A673 (cell line): ENCODE measurements around the gene SURF1.

ENCODE experiments used
- CTCF ChIP-seq: fragments of 300-800, 200-600 bp; sonication (generic); conservative IDR thresholded peaks from 2 replicates; pipeline ENCODE4 v1.5.1; 2017; ENCODE audit warnings: low read depth, mild to moderate bottlenecking, antibody characterized with exemption, low read length, moderate library complexity, mixed read lengths
- EZH2 ChIP-seq: fragments of 200-600 bp; sonication (generic); IDR thresholded peaks from 2 replicates; pipeline ENCODE4 v1.6.1; 2017; ENCODE audit warnings: borderline replicate concordance, low read depth, mild to moderate bottlenecking, mixed read lengths, antibody characterized with exemption, low read length; ENCODE audit not compliant: poor library complexity, severe bottlenecking

GRCh38 chr9:133369933-133370332 is 13.6 kb upstream of the SURF1 start:
- TF ChIP-seq CTCF (no peak), EZH2 (no peak)
